ENCODE measurements around the gene CTSW.
A peak's percentile ranks its signal among the peaks of the same experiment; 100 is the strongest.

The CTSW gene

GRCh38 chr11:65868076-65868667, 11.5 kb upstream of the CTSW start:
- peak; percentile 96 for DNase-seq

GRCh38 chr11:65868907-65869306, 10.7 kb upstream of the CTSW start:
- DNase-seq: no peak

- DNase-seq: no peak
These were observed 9.9 kb upstream of the CTSW start for GRCh38 chr11:65869643-65870306.

GRCh38 chr11:65870307-65870658, 9.4 kb upstream of the CTSW start:
- DNase-seq: no peak

- DNase-seq: no peak
These were observed 8.6 kb upstream of the CTSW start for GRCh38 chr11:65870706-65871681.

- DNase-seq: no peak
These were observed 7.7 kb upstream of the CTSW start for GRCh38 chr11:65871811-65872548.

- no peak for DNase-seq
These were observed 6.9 kb upstream of the CTSW start, which contains the start of gene EFEMP2 for GRCh38 chr11:65872586-65873317. TSS of gene EFEMP2 (minus strand) at chr11:65872800. CDS start at chr11:65872354, 446 bp downstream.

GRCh38 chr11:65873318-65874156, 6.1 kb upstream of the CTSW start:
- DNase-seq: peak; percentile 100

GRCh38 chr11:65880027-65880426, 390 bp downstream of the CTSW start:
- no peak for DNase-seq

- no peak for DNase-seq
These were observed 1.3 kb downstream of the CTSW start for GRCh38 chr11:65880844-65881421.

- no peak for DNase-seq
These were observed 2.8 kb downstream of the CTSW start for GRCh38 chr11:65882120-65883057.

GRCh38 chr11:65883058-65883761, 3.6 kb downstream of the CTSW start:
- DNase-seq: no peak

GRCh38 chr11:65883786-65884715, 4.4 kb downstream of the CTSW start:
- no peak for DNase-seq

GRCh38 chr11:65884716-65885092, 5.1 kb downstream of the CTSW start:
- DNase-seq: peak; percentile 97

- no peak for DNase-seq
These were observed 5.6 kb downstream of the CTSW start for GRCh38 chr11:65885231-65885630.

- DNase-seq: no peak
These were observed 6.3 kb downstream of the CTSW start for GRCh38 chr11:65885808-65886536.
